GM12864 (cell line): ENCODE data around the gene TSPEAR.

ENCODE experiments used
- DNase-seq: peaks from one replicate; pipeline ENCODE4 v3.0.0-alpha.2; 2011; ENCODE audit warnings: low read depth
- H3K4me3 ChIP-seq: 2 replicates; pipeline ENCODE4 v1.5.1; 2011; ENCODE audit warnings: mild to moderate bottlenecking, low read depth, low read length, control low read depth
- CTCF ChIP-seq: IDR thresholded peaks from 2 replicates; pipeline ENCODE4 v1.5.1; 2011; ENCODE audit warnings: low read depth, mild to moderate bottlenecking, moderate library complexity, low read length, control low read depth, inconsistent platforms; ENCODE audit errors: missing control alignments

Gene TSPEAR

GRCh38 chr21:44529503-44530125 is 181.8 kb downstream of the TSPEAR start:
- TF ChIP-seq CTCF: no peak
- no peak overlapping the region for H3K4me3 ChIP-seq
- no peak for DNase-seq

- no peak for TF ChIP-seq CTCF
- DNase-seq: no peak
- H3K4me3 ChIP-seq: no peak overlapping the region
These were observed 182.4 kb downstream of the TSPEAR start for GRCh38 chr21:44529011-44529421.

GRCh38 chr21:44528634-44528995 is 182.8 kb downstream of the TSPEAR start:
- TF ChIP-seq CTCF: no peak
- no peak for DNase-seq
- no peak overlapping the region for H3K4me3 ChIP-seq

- no peak overlapping the region for H3K4me3 ChIP-seq
- DNase-seq: no peak
- TF ChIP-seq CTCF: no peak
These were observed 183.3 kb downstream of the TSPEAR start for GRCh38 chr21:44527983-44528633.

- no peak for TF ChIP-seq CTCF
- H3K4me3 ChIP-seq: no peak overlapping the region
- no peak for DNase-seq
These were observed 184.0 kb downstream of the TSPEAR start for GRCh38 chr21:44527156-44527982.

- no peak for DNase-seq
These were observed 185.0 kb downstream of the TSPEAR start for GRCh38 chr21:44526096-44526997.

More at GRCh38 chr21:44526096-44526997, 185.0 kb downstream of the TSPEAR start:
- no peak for TF ChIP-seq CTCF
- no peak overlapping the region for H3K4me3 ChIP-seq
